Activated T-helper 17 cell treated with anti-CD3 and anti-CD28 coated beads, Interleukin-2, amount 50 U/mL, for 72 hours (primary cell): Measurements from ENCODE around the gene CDK14. TPM values are rescaled to one million over a fixed set of nuclear protein-coding genes. Genes with fewer than 3 reads are reported as not detected.

Source experiments
- ATAC-seq: fragments of 150-1000 bp; cut with Tn5 transposase; replicated peaks from 2 replicates; pipeline ENCODE4 v1.10.0; 2021; ENCODE audit warnings: mild to moderate bottlenecking, moderate library complexity
- H3K27ac Mint-ChIP-seq: one replicate; pipeline ENCODE4 v1.8.0; 2022; ENCODE audit warnings: mixed read lengths
- H3K27me3 Mint-ChIP-seq: one replicate; pipeline ENCODE4 v1.8.0; 2022; ENCODE audit warnings: mixed read lengths
- H3K36me3 Mint-ChIP-seq: one replicate; pipeline ENCODE4 v1.8.0; 2022; ENCODE audit warnings: low read depth, mild to moderate bottlenecking, mixed read lengths
- H3K4me1 Mint-ChIP-seq: one replicate; pipeline ENCODE4 v1.8.0; 2022; ENCODE audit warnings: mixed read lengths
- H3K4me3 Mint-ChIP-seq: one replicate; pipeline ENCODE4 v1.8.0; 2022; ENCODE audit warnings: mild to moderate bottlenecking, mixed read lengths
- H3K9me3 Mint-ChIP-seq: one replicate; pipeline ENCODE4 v1.8.0; 2022; ENCODE audit warnings: mixed read lengths
- total RNA-seq, 2 donors: library from RNA; stranded (reverse); gene quantifications; one replicate each; pipeline ENCODE4 v1.2.3, GENCODE V29; 2022

The CDK14 gene
- total RNA-seq, 2 donors from 2014 or later = 0.04 to 1.4 TPM

GRCh38 chr7:91007371-91007770 is 411.2 kb downstream of the CDK14 start:
- no peak for ATAC-seq
- H3K36me3 Mint-ChIP-seq = no peaks in the 10 kb centered on the region
- peaks cover 4% of the 10 kb centered on the region for H3K9me3 Mint-ChIP-seq
- peaks cover 3% of the 10 kb centered on the region for H3K27me3 Mint-ChIP-seq
- H3K27ac Mint-ChIP-seq = no peak overlapping the region
- H3K4me1 Mint-ChIP-seq = no peaks in the 10 kb centered on the region
- no peak overlapping the region for H3K4me3 Mint-ChIP-seq

DNA sequence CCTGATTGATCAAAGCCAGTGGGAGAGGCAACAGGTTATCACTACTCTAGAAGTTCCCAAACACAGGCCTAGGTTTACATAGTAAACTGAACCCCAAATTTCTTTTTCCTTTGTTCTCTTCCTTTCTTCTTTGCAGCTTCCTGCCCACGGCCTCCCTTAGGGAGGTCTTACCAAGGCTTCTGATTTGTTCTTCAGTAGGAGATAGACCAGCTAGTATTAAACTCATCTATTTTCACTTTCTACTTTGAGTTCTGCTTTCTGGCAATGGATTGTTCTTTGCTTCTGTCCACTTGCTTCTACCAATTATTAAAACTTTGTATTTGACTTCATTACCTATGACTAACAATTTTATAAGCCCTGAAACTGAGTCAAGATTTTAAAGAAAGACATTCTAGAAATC is 417.0 kb downstream of the CDK14 start:
- no peaks in the 10 kb centered on the region for H3K36me3 Mint-ChIP-seq
- ATAC-seq = no peak
- no peaks in the 10 kb centered on the region for H3K27me3 Mint-ChIP-seq
- H3K9me3 Mint-ChIP-seq = no peaks in the 10 kb centered on the region
- no peak overlapping the region for H3K27ac Mint-ChIP-seq
- H3K4me1 Mint-ChIP-seq = no peaks in the 10 kb centered on the region
- no peak overlapping the region for H3K4me3 Mint-ChIP-seq

GRCh38 chr7:91019686-91020385 is 423.7 kb downstream of the CDK14 start:
- Mint-ChIP-seq H3K27ac (no peak overlapping the region), H3K4me3 (no peak overlapping the region), H3K9me3 (peaks cover 6% of the 10 kb centered on the region), H3K27me3 (no peaks in the 10 kb centered on the region), H3K36me3 (no peaks in the 10 kb centered on the region), H3K4me1 (no peaks in the 10 kb centered on the region)
- no peak for ATAC-seq

- H3K4me3 Mint-ChIP-seq = no peak overlapping the region
- H3K36me3 Mint-ChIP-seq = no peaks in the 10 kb centered on the region
These were observed 424.7 kb downstream of the CDK14 start for GRCh38 chr7:91020636-91021385.

DNA sequence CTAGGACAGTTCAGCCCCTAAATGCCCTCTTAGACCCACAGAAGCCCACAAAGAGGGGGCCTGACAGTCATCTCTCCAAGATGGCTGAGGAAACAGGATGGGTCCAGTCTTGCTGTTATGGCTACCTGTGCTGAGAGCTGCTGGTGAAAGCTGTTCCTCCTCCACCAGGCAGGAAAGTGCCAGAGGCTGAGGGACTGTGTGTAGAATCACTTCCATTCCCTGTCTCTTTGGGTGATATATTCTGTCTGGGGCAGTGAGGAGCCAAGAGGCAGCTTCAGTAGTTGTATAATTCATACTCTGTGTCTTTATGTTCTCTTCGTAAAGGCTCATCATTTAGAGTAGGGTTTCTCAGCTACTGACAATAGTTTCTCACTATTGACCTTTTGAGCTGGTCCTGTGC is 425.8 kb downstream of the CDK14 start:
- no peaks in the 10 kb centered on the region for H3K4me1 Mint-ChIP-seq
- peaks cover 6% of the 10 kb centered on the region for H3K9me3 Mint-ChIP-seq
- ATAC-seq = no peak
- no peak overlapping the region for H3K27ac Mint-ChIP-seq
- H3K36me3 Mint-ChIP-seq = no peaks in the 10 kb centered on the region
- H3K27me3 Mint-ChIP-seq = no peaks in the 10 kb centered on the region
- no peak overlapping the region for H3K4me3 Mint-ChIP-seq

More at GRCh38 chr7:91020636-91021385, 424.7 kb downstream of the CDK14 start:
- no peak overlapping the region for H3K27ac Mint-ChIP-seq
- no peak for ATAC-seq
- H3K9me3 Mint-ChIP-seq = peaks cover 6% of the 10 kb centered on the region
- no peaks in the 10 kb centered on the region for H3K4me1 Mint-ChIP-seq
- H3K27me3 Mint-ChIP-seq = no peaks in the 10 kb centered on the region

DNA sequence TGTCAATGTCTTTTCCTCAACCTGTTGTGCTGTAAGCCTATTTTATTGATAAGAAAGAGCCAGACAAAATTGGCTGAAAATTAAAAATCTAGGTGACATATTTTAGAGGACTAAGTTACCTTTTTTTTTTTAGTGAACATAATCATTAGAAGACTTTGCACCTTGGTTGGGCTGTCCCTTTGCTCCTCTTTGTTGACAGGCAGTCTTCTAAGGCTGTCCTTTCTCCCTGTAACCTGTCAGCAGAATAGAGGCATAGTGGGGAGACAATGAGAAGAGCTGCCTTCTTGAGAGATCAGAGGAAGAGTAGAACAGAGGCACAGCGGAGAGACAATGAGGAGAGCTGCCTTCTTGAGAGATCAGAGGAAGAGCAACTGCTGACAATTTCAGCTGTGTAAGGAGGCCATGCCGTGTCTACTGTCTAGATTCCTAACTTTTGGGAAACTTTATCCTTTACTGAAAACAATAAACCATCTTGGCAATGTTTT is 429.8 kb downstream of the CDK14 start:
- no peak overlapping the region for H3K4me3 Mint-ChIP-seq

DNA sequence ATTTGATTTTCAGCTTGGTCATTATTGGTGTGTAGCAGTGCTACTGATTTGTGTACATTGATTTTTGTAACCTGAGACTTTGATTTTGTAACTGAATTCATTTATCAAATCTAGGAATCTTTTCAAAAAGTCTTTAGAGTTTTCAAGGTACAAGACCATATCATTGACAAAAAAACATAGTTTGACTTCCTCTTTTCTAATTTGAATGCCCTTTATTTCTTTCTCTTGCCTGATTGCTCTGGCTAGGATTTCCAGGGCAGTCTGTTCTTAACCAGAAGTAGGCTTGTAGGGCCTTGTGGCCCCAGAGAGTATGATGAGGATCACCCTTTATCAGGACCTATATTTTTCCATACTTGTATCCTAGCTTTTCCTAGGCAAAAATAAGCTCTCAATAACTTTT is 433.6 kb downstream of the CDK14 start:
- H3K4me1 Mint-ChIP-seq = no peaks in the 10 kb centered on the region
- H3K4me3 Mint-ChIP-seq = no peak overlapping the region
- no peaks in the 10 kb centered on the region for H3K9me3 Mint-ChIP-seq
- no peak overlapping the region for H3K27ac Mint-ChIP-seq
- no peak for ATAC-seq
- no peaks in the 10 kb centered on the region for H3K36me3 Mint-ChIP-seq
- H3K27me3 Mint-ChIP-seq = no peaks in the 10 kb centered on the region

More for the DNA sequence above, 429.8 kb downstream of the CDK14 start:
- Mint-ChIP-seq H3K36me3 (no peaks in the 10 kb centered on the region), H3K27ac (no peak overlapping the region), H3K4me1 (no peaks in the 10 kb centered on the region), H3K9me3 (no peaks in the 10 kb centered on the region), H3K27me3 (no peaks in the 10 kb centered on the region)
- no peak for ATAC-seq

- H3K27me3 Mint-ChIP-seq = no peaks in the 10 kb centered on the region
These were observed 434.7 kb downstream of the CDK14 start for GRCh38 chr7:91030680-91031380.

DNA sequence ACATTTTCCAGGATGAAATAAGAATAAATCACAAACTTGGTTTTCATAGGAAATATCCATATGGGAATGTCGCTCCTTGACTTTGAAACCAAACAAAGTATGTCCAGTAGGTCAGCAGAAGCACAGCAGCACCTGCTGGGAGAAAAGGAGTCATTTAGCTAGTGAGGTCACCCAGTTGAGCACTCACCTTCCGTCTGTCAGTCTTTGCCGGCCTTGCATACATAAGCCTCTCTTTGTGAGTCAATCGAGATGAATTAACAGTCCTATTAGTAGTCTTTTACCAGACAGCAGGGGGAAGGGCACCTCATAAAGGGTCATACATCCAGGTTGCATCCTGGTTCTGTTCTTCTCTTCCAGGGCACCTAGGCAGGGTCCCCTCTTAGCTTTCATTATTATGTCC is 435.6 kb downstream of the CDK14 start:
- H3K9me3 Mint-ChIP-seq = no peaks in the 10 kb centered on the region
- no peaks in the 10 kb centered on the region for H3K27me3 Mint-ChIP-seq
- H3K27ac Mint-ChIP-seq = no peak overlapping the region
- no peak for ATAC-seq
- no peak overlapping the region for H3K4me3 Mint-ChIP-seq
- H3K4me1 Mint-ChIP-seq = no peaks in the 10 kb centered on the region
- no peaks in the 10 kb centered on the region for H3K36me3 Mint-ChIP-seq

More at GRCh38 chr7:91030680-91031380, 434.7 kb downstream of the CDK14 start:
- Mint-ChIP-seq H3K9me3 (no peaks in the 10 kb centered on the region), H3K36me3 (no peaks in the 10 kb centered on the region), H3K4me3 (no peak overlapping the region), H3K4me1 (no peaks in the 10 kb centered on the region), H3K27ac (no peak overlapping the region)
- ATAC-seq = no peak

DNA sequence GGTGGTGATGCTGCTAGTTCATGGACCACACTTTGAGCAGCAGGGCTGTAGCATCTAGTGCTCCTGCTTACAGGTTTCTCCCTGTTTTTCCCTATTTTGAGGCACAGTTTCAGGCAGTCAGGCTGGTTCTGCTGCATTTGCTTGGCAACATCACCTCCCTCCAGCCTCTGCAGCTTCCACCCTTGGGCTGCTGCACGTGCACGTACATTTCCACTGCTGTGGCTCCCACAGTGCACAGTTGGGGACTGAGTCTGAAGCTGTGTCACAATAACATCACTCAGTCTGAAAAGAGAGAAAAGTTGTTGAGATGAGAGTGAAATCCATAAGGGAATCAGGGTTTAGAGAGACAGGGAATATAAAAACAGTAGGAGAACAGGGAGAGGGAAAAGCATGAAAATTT is 437.5 kb downstream of the CDK14 start:
- Mint-ChIP-seq H3K4me1 (no peaks in the 10 kb centered on the region), H3K9me3 (no peaks in the 10 kb centered on the region), H3K4me3 (no peak overlapping the region), H3K27me3 (no peaks in the 10 kb centered on the region), H3K36me3 (no peaks in the 10 kb centered on the region), H3K27ac (no peak overlapping the region)
- ATAC-seq = no peak

GRCh38 chr7:91034459-91035368 is 438.6 kb downstream of the CDK14 start:
- H3K9me3 Mint-ChIP-seq = no peaks in the 10 kb centered on the region
- no peaks in the 10 kb centered on the region for H3K36me3 Mint-ChIP-seq
- ATAC-seq = no peak
- H3K4me1 Mint-ChIP-seq = no peaks in the 10 kb centered on the region
- H3K4me3 Mint-ChIP-seq = no peak overlapping the region
- H3K27ac Mint-ChIP-seq = no peak overlapping the region
- no peaks in the 10 kb centered on the region for H3K27me3 Mint-ChIP-seq

GRCh38 chr7:91039033-91039432 is 442.9 kb downstream of the CDK14 start:
- no peak overlapping the region for H3K4me3 Mint-ChIP-seq
- H3K36me3 Mint-ChIP-seq = no peaks in the 10 kb centered on the region
- no peak overlapping the region for H3K27ac Mint-ChIP-seq
- no peaks in the 10 kb centered on the region for H3K27me3 Mint-ChIP-seq
- H3K9me3 Mint-ChIP-seq = no peaks in the 10 kb centered on the region
- H3K4me1 Mint-ChIP-seq = no peaks in the 10 kb centered on the region
- no peak for ATAC-seq

GRCh38 chr7:91041141-91041540 is 445.0 kb downstream of the CDK14 start:
- no peaks in the 10 kb centered on the region for H3K27me3 Mint-ChIP-seq
- no peaks in the 10 kb centered on the region for H3K9me3 Mint-ChIP-seq
- H3K4me1 Mint-ChIP-seq = no peaks in the 10 kb centered on the region
- no peak overlapping the region for H3K27ac Mint-ChIP-seq
- no peak overlapping the region for H3K4me3 Mint-ChIP-seq
- ATAC-seq = no peak
- no peaks in the 10 kb centered on the region for H3K36me3 Mint-ChIP-seq

DNA sequence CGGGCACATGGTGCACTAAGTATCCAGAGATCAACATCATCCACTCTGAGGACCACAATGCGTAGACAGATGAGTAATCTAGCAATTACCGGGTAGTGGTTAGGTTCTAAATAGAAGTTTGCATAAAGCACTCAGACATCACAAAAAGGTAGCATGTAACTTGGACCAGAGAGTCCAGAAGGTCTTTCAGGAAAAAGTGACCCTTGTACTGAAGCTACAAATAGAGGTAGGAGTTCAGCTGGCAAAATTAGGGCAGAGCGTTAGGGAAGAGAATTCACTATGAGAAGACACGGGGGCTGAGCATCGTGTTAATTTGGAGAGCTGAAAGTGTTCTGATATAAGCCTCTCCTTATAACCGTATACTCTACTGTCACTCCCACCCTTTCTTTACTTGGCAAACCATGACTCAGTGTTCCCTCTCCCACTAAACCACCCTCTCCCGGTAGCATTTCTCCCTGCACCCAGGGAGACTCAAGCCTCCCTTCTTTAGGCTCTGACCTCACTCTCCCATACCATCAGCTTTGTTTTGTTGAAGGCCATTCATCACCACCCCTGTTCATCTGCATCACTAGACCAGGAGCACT is 445.9 kb downstream of the CDK14 start:
- no peaks in the 10 kb centered on the region for H3K9me3 Mint-ChIP-seq

More for the DNA sequence above, 445.9 kb downstream of the CDK14 start:
- Mint-ChIP-seq H3K36me3 (no peaks in the 10 kb centered on the region), H3K4me3 (no peak overlapping the region), H3K27ac (no peak overlapping the region), H3K4me1 (no peaks in the 10 kb centered on the region), H3K27me3 (no peaks in the 10 kb centered on the region)
- no peak for ATAC-seq
